Measurements from ENCODE around the gene ZNF81.
A peak's percentile ranks its signal among the peaks of the same experiment; 100 is the strongest.
"Not testable (repeated sequence)": the region's sequence is repeated elsewhere in the genome, so short reads cannot be mapped to it uniquely, and the experiment has no call there.

Gene ZNF81

GRCh38 chrX:47844117-47844516 is 7.4 kb downstream of the ZNF81 start:
- no peak for DNase-seq (ENCODE audit: low spot score)

GRCh38 chrX:47846040-47846439 is 9.3 kb downstream of the ZNF81 start:
- no peak for DNase-seq (ENCODE audit: low spot score)

- no peak for DNase-seq (ENCODE audit: low spot score)
Observed at GRCh38 chrX:47849778-47850177, 13.1 kb downstream of the ZNF81 start.

- DNase-seq (ENCODE audit: low spot score): not testable (repeated sequence)
Observed at GRCh38 chrX:47850389-47850788, 13.7 kb downstream of the ZNF81 start.

DNA sequence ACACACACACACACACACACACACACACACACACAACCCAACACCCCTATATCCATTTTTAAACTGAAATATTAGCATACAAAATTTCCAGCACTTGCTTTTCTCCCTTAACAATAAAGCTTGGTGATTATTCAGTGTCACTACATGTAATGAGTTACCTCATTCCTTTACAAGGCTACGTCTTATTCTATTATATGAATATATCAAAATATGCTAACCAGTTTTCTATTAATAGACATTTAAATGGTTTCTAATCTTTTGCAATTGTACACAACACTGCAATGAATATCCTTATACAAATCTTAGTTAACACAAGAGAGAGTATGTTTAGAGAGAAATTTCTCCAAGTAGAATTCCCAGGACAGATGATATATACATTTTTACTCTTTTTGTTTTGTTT is 14.2 kb downstream of the ZNF81 start:
- DNase-seq (ENCODE audit: low spot score): no peak

DNA sequence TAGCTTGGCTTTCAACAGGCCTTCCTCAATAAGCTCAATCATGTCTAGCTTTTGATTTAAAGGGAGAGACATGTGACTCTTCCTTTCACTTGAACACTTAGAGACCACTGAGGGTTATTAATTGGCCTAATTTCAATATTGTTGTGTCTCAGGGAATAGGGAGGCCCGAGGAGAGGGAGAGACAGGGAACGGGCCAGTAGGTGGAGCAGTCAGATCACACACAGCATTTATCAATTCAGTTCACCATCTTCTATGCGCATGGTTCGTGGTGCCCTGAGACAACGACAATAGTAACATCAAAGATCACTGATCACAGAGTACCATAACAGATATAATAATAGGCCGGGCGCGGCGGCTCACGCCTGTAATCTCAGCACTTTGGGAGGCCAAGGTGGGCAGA is 17.8 kb downstream of the ZNF81 start:
- DNase-seq (ENCODE audit: low spot score): peak; percentile 26

- DNase-seq (ENCODE audit: low spot score): no peak
Observed at GRCh38 chrX:47859686-47860085, 23.0 kb downstream of the ZNF81 start.

GRCh38 chrX:47862680-47863079 is 26.0 kb downstream of the ZNF81 start:
- no peak for DNase-seq (ENCODE audit: low spot score)

DNA sequence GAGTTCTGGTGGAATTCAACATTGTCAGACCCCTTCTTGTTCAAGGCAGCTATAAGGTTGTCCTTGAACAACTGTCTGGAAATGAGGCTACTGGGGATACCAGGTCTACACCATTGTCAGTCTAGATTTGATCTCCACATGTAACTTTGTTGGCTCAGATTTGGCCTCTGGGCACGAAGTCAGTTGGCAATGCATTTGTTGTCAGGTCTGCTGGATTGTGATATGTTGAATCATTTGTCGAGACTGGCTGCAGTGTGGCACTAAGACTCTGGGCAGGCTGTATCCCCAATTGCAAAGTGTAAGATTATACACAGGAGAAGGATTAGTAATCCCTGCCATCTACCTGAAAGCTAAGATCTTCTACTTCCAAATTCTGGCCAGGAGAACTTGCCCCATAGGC is 26.5 kb downstream of the ZNF81 start:
- DNase-seq (ENCODE audit: low spot score): no peak

- DNase-seq (ENCODE audit: low spot score): no peak
Observed at GRCh38 chrX:47864300-47864699, 27.6 kb downstream of the ZNF81 start.

DNA sequence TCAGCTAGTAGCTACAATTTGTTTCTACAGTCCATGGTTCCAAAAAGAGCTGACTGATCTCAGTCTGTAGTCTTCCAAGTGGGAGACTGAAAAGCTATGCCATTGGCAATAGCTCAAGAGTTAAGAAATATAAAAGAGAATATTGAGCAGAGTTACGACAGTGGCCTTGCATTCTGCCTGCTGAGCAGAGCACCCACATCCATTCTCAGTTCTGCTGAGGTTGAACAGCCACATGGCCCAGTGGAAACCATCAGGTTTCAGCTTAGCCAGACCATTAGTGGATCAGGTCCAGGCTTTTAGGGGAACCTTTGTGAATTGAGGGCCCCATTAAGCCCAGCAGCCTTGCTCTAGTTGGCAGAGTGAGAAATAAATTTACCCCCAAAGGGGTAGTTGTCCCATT is 28.1 kb downstream of the ZNF81 start:
- DNase-seq (ENCODE audit: low spot score): no peak

GRCh38 chrX:47873123-47873522 is 36.4 kb downstream of the ZNF81 start:
- DNase-seq (ENCODE audit: low spot score): no peak

DNA sequence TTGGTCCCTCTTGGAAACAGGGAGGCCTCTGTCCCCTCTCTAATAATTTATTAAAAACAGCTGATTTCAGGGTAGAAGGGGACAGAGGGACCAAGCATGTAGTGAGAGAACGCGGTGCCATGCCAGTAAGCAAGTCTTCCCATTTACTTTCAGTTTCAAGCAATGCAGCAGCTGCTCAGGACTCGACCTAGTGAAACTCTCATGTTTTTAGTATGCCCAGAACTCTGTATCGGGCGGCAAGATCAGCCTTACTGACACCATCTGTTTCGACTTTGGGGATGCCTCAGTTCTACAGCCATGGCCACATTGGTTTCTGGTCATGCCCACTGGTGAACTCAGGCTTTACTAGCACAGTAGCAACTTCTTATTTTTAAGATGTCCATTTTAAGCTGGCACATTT is 40.6 kb downstream of the ZNF81 start:
- DNase-seq (ENCODE audit: low spot score): no peak

GRCh38 chrX:47878198-47878597 is 41.5 kb downstream of the ZNF81 start:
- no peak for DNase-seq (ENCODE audit: low spot score)

- no peak for DNase-seq (ENCODE audit: low spot score)
Observed at GRCh38 chrX:47879463-47879862, 42.8 kb downstream of the ZNF81 start.

DNA sequence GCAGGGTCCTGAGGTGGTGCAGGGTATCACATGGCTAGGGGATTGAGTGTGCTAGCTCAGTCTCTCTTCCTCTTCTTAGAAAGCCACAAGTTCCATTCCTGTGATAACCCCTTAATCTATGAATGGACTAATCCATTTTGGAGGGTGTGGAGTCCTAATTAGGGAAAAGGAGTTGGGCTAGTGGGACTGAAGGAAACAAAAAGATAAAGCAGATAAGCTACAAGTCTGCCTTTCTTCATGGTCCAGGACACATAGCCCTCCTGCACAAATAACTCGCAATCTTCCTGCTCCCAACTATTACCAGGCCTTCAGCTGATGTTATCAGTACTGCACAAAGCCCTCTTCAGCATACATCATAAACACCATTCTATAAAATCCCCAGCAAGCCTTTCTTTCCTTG is 44.2 kb downstream of the ZNF81 start:
- DNase-seq (ENCODE audit: low spot score): no peak

DNA sequence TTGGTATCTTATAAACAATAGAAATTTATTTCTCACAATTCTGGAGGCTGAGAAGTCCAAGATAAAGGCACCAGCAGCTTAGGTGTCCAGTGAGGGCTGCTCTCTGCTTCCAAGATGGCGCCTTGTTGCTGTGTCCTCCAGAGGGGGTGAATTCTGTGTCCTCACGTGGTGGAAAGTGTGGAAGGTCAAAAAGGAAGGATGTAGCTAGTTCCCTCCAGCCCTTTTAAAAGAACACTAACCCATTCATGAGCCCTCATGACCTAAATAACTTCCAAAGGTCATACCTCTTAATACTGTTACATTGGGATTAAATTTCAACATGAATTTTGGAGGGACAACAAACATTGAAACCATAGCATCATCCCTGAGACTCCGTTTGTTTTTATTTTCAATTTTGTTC is 48.8 kb downstream of the ZNF81 start:
- DNase-seq (ENCODE audit: low spot score): no peak

- no peak for DNase-seq (ENCODE audit: low spot score)
Observed at GRCh38 chrX:47898024-47898423, 61.3 kb downstream of the ZNF81 start.

GRCh38 chrX:47900833-47901232 is 64.1 kb downstream of the ZNF81 start:
- DNase-seq (ENCODE audit: low spot score): peak; percentile 1

GRCh38 chrX:47902161-47902560 is 65.5 kb downstream of the ZNF81 start:
- no peak for DNase-seq (ENCODE audit: low spot score)

GRCh38 chrX:47915886-47916493 is 79.3 kb downstream of the ZNF81 start:
- DNase-seq (ENCODE audit: low spot score): no peak

GRCh38 chrX:47918274-47918673 is 81.6 kb downstream of the ZNF81 start:
- no peak for DNase-seq (ENCODE audit: low spot score)

DNA sequence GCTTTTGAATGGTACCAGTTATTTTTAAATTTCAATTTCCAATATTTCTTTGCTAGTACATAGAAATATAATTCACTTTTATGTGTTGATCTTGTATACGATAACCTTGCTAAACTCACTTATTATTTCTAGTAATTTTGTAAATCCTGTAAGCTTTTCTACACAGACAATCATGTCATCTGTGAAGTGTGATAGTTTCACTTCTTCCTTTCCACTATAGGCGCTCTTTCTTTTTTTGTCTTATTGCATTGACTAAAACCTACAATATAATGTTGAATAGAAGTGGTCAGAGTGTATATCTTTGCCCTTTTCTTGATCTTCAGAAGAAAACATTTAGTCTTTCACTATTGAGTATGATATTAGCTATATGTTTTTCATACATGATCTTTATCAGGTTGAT is 90.5 kb downstream of the ZNF81 start:
- DNase-seq (ENCODE audit: low spot score): no peak

GRCh38 chrX:47931970-47932369 is 95.3 kb downstream of the ZNF81 start:
- DNase-seq (ENCODE audit: low spot score): not testable (repeated sequence)

DNA sequence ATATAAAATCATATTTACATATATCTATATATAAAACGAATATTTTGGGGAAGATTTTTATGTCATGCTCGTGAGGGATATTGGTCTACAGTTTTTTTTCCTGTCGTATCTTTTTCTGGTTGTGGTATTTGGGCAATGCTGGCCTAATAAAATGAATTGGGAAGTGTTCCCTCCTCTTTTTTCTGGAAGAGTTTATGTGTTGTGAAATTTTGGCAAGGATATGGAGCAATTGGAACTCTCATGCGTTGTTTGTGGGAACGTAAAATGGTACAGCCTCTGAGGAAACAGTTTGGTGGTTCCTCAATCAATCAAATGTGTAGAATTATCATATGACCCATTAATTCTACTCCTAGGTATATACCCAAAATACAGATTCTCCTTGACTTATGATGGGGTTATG is 97.2 kb downstream of the ZNF81 start:
- DNase-seq (ENCODE audit: low spot score): no peak
